Mesenchymal stem cell (in vitro differentiated cells and primary cell): Measurements from ENCODE around the gene CLEC4A.
A peak's percentile ranks its signal among the peaks of the same experiment; 100 is the strongest.
"Not testable (repeated sequence)": the region's sequence is repeated elsewhere in the genome, so short reads cannot be mapped to it uniquely, and the experiment has no call there.

Experiments used
- DNase-seq: peaks from one replicate; pipeline ENCODE4 v3.0.0-alpha.2; 2013
- H2AFZ ChIP-seq: one replicate; pipeline ENCODE4 v1.6.1; 2013; ENCODE audit warnings: low read depth, mild to moderate bottlenecking, control low read depth, inconsistent platforms, low read length, moderate library complexity
- H2AK5ac ChIP-seq: 2 replicates; pipeline ENCODE4 v1.6.1; 2013; ENCODE audit warnings: low read length, moderate library complexity, mild to moderate bottlenecking, inconsistent platforms; ENCODE audit not compliant: severe bottlenecking
- H2BK120ac ChIP-seq: one replicate; pipeline ENCODE4 v1.6.1; 2013; ENCODE audit warnings: low read depth, mild to moderate bottlenecking, inconsistent platforms, low read length, moderate library complexity
- H2BK12ac ChIP-seq, 2 experiments: one replicate each; pipeline ENCODE4 v1.6.1; 2013; ENCODE audit warnings: inconsistent platforms in 2 of 2, low read length in 2 of 2, mild to moderate bottlenecking in 2 of 2, moderate library complexity in 2 of 2, control low read depth in 1 of 2
- H2BK15ac ChIP-seq: one replicate; pipeline ENCODE4 v1.6.1; 2013; ENCODE audit warnings: mild to moderate bottlenecking, low read depth, inconsistent platforms; ENCODE audit not compliant: poor library complexity, severe bottlenecking
- H2BK5ac ChIP-seq: 2 replicates; pipeline ENCODE4 v1.6.1; 2013; ENCODE audit warnings: low read depth, mild to moderate bottlenecking, low read length, control low read depth, inconsistent platforms; ENCODE audit not compliant: poor library complexity, severe bottlenecking
- H3K14ac ChIP-seq, 2 experiments: one replicate each; pipeline ENCODE4 v1.6.1; 2013; ENCODE audit warnings: inconsistent platforms in 2 of 2, low read length in 2 of 2, control low read depth in 1 of 2, mild to moderate bottlenecking in 1 of 2, moderate library complexity in 1 of 2
- H3K18ac ChIP-seq, 2 experiments: one replicate each; pipeline ENCODE4 v1.6.1; 2013; ENCODE audit warnings: inconsistent platforms in 2 of 2, low read length in 2 of 2, control low read depth in 1 of 2, low read depth in 1 of 2, mild to moderate bottlenecking in 1 of 2
- H3K23ac ChIP-seq, 2 experiments: one replicate each; pipeline ENCODE4 v1.6.1; 2013; ENCODE audit warnings: inconsistent platforms in 2 of 2, low read length in 2 of 2, mild to moderate bottlenecking in 2 of 2, moderate library complexity in 2 of 2, control low read depth in 1 of 2
- H3K27ac ChIP-seq: 2 replicates; pipeline ENCODE4 v1.5.1; 2013; ENCODE audit warnings: mild to moderate bottlenecking, moderate library complexity, low read length, control low read depth, inconsistent platforms; ENCODE audit not compliant: poor library complexity, severe bottlenecking
- H3K27me3 ChIP-seq, 2 experiments: 2 replicates each; pipeline versions ENCODE4 v1.6.1 to v1.7.0; 2013; ENCODE audit warnings: low read length in 2 of 2, mild to moderate bottlenecking in 2 of 2, moderate library complexity in 2 of 2, control low read depth in 1 of 2, inconsistent platforms in 1 of 2; ENCODE audit not compliant: control insufficient read depth in 1 of 2, insufficient read depth in 1 of 2
- H3K36me3 ChIP-seq, 2 experiments: 2 replicates each; pipeline versions ENCODE4 v1.6.1 to v1.7.0; 2013; ENCODE audit warnings: low read length in 2 of 2, control low read depth in 1 of 2, inconsistent platforms in 1 of 2, low read depth in 1 of 2, mild to moderate bottlenecking in 1 of 2; ENCODE audit not compliant: insufficient read depth in 2 of 2, control insufficient read depth in 1 of 2
- H3K4ac ChIP-seq, 2 experiments: one replicate each; pipeline ENCODE4 v1.6.1; 2013; ENCODE audit warnings: inconsistent platforms in 2 of 2, low read length in 2 of 2, mild to moderate bottlenecking in 2 of 2, moderate library complexity in 2 of 2, control low read depth in 1 of 2, low read depth in 1 of 2
- H3K4me1 ChIP-seq: 2 replicates; pipeline ENCODE4 v1.6.1; 2013; ENCODE audit warnings: low read depth, low read length, control low read depth; ENCODE audit not compliant: control insufficient read depth, insufficient read depth
- H3K4me2 ChIP-seq: 2 replicates; pipeline ENCODE4 v1.6.1; 2013; ENCODE audit warnings: low read length, mild to moderate bottlenecking, inconsistent platforms; ENCODE audit not compliant: poor library complexity, severe bottlenecking
- H3K4me3 ChIP-seq, 2 experiments: 2 replicates each; pipeline versions ENCODE4 v1.5.1 to v1.7.0; 2013; ENCODE audit warnings: low read length in 2 of 2, mild to moderate bottlenecking in 2 of 2, control low read depth in 1 of 2, low read depth in 1 of 2; ENCODE audit not compliant: insufficient read depth in 1 of 2
- H3K79me1 ChIP-seq: replicated peaks from 2 replicates; pipeline ENCODE4 v1.6.1; 2013; ENCODE audit warnings: mild to moderate bottlenecking, control low read depth, low read length, inconsistent platforms; ENCODE audit not compliant: poor library complexity, severe bottlenecking
- H3K9ac ChIP-seq: 2 replicates; pipeline ENCODE4 v1.7.0; 2013; ENCODE audit warnings: mild to moderate bottlenecking, low read length, moderate library complexity
- H3K9me3 ChIP-seq: 2 replicates; pipeline ENCODE4 v1.7.0; 2013; ENCODE audit warnings: mild to moderate bottlenecking, low read length; ENCODE audit not compliant: control insufficient read depth
- H4K8ac ChIP-seq: one replicate; pipeline ENCODE4 v1.6.1; 2013; ENCODE audit warnings: inconsistent platforms, mild to moderate bottlenecking, low read length, moderate library complexity
- H4K91ac ChIP-seq: one replicate; pipeline ENCODE4 v1.6.1; 2013; ENCODE audit warnings: mild to moderate bottlenecking, low read length, inconsistent platforms
- WGBS: methylation state at CpG from one replicate; pipeline ENCODE4 v1.1.7; 2013; ENCODE audit warnings: mixed read lengths; 5-methylcytosine and 5-hydroxymethylcytosine counted together

Gene CLEC4A

DNA sequence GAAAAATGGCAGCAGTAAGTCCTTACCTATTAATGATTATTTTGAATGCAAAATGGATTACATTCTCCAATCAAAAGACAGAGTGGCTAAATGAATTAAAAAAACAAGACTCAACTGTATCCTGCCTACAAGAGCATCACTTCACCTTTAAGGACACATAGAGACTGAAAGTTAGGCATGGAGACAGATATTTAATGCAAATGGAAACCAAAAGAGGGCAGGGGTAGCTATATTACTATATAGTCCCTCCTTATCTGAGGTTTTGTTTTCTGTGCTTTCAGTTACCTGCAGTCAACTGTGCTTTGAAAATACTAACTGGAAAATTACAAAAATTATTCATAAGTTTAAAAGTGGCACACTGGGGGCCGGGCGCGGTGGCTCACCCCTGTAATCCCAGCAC lies 24.2 kb upstream of the CLEC4A start:
- peaks cover 5% of the 10 kb centered on the region for H3K79me1 ChIP-seq
- H3K14ac ChIP-seq: no peak overlapping the region
- H2BK12ac ChIP-seq: no peak overlapping the region
- no peak for DNase-seq
- no peak overlapping the region for H2BK15ac ChIP-seq
- H3K4me1 ChIP-seq: no peaks in the 10 kb centered on the region
- no peak overlapping the region for H3K4me3 ChIP-seq
- no peaks in the 10 kb centered on the region for H3K27me3 ChIP-seq
- WGBS: 98% methylated on average over 3 of the region's 3 CpGs
- no peak overlapping the region for H3K4ac ChIP-seq
- H4K8ac ChIP-seq: no peak overlapping the region
- H3K23ac ChIP-seq: no peak overlapping the region
- no peak overlapping the region for H4K91ac ChIP-seq
- no peak overlapping the region for H2AK5ac ChIP-seq
- H3K4me2 ChIP-seq: no peak overlapping the region
- peaks cover 8 to 48% of the 10 kb centered on the region in 2 experiments for H3K36me3 ChIP-seq
- H3K9me3 ChIP-seq: peaks cover 1% of the 10 kb centered on the region
- H3K9ac ChIP-seq: no peak overlapping the region
- H3K18ac ChIP-seq: no peak overlapping the region
- H2BK5ac ChIP-seq: no peak overlapping the region
- H3K27ac ChIP-seq: no peak overlapping the region
- H2AFZ ChIP-seq: no peak overlapping the region
- H2BK120ac ChIP-seq: no peak overlapping the region

DNA sequence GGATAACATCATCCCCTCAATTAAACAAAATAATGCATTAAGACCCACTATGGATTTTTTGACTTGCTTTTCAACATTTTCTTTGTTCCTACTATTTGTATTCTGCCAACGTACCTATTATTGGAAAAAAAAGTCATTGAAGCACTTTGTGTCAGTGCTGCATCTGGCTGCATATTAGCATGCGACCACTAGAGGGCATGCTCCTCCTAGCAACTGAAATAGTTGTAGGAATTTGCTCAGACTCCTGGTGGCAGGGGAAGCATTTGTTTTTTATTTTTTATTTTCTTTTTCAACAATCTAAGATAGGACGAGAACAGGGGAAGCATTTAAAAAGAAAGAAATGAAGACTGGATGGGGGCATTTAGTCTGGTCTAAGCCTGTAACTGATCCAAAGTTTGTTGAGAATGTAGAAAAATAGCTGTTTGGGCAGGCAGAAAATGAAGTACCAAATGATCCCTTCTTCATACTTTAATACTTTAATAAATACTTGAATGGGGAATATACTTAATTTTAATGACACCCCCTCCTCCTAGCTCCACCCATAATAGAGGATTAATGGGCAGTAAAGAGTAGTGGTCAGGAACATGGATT lies 14.5 kb upstream of the CLEC4A start:
- no peak overlapping the region for H2BK5ac ChIP-seq
- WGBS: 15% methylated on average over 3 of the region's 3 CpGs
- no peak overlapping the region for H3K4me3 ChIP-seq

DNA sequence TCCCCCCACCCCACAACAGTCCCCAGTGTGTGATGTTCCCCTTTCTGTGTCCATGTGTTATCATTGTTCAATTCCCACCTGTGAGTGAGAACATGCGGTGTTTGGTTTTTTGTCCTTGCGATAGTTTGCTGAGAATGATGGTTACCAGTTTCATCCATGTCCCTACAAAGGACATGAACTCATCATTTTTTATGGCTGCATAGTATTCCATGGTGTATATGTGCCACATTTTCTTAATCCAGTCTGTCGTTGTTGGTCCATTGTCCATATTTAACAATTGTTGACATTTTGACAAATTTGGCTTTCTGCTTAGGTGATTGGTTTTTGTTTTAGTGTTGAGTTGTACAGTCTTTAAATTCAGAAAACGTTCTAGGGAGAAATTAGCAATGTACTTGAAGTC lies 10.3 kb upstream of the CLEC4A start:
- H3K4ac ChIP-seq, H3K4me3 ChIP-seq, H3K4me1 ChIP-seq, H2BK12ac ChIP-seq, H2BK15ac ChIP-seq, H4K8ac ChIP-seq, H3K4me2 ChIP-seq, H2BK5ac ChIP-seq, H3K79me1 ChIP-seq, H3K36me3 ChIP-seq, H3K14ac ChIP-seq, H2AK5ac ChIP-seq, H3K9ac ChIP-seq, DNase-seq, H3K27me3 ChIP-seq, H4K91ac ChIP-seq, H3K18ac ChIP-seq, H3K9me3 ChIP-seq, H3K23ac ChIP-seq, H2BK120ac ChIP-seq, H2AFZ ChIP-seq, H3K27ac ChIP-seq: not testable (repeated sequence)
- 95% methylated on average over 2 of the region's 4 CpGs for WGBS

More for the DNA sequence above, 14.5 kb upstream of the CLEC4A start:
- no peaks in the 10 kb centered on the region for H3K79me1 ChIP-seq
- H3K9me3 ChIP-seq: peaks cover 6% of the 10 kb centered on the region
- H3K14ac ChIP-seq: no peak overlapping the region
- peaks cover 0 to 26% of the 10 kb centered on the region in 2 experiments for H3K36me3 ChIP-seq
- H3K18ac ChIP-seq: no peak overlapping the region
- no peak overlapping the region for H2BK120ac ChIP-seq
- no peaks in the 10 kb centered on the region for H3K27me3 ChIP-seq
- no peak overlapping the region for H4K91ac ChIP-seq
- no peak overlapping the region for H3K4ac ChIP-seq
- peak overlapping the region; percentile 79 for H3K9ac ChIP-seq
- H2BK15ac ChIP-seq: no peak overlapping the region
- no peak overlapping the region for H3K4me2 ChIP-seq
- no peak overlapping the region for H3K27ac ChIP-seq
- H3K4me1 ChIP-seq: no peaks in the 10 kb centered on the region
- H2AFZ ChIP-seq: no peak overlapping the region
- H3K23ac ChIP-seq: no peak overlapping the region
- no peak overlapping the region for H2AK5ac ChIP-seq
- H2BK12ac ChIP-seq: no peak overlapping the region
- H4K8ac ChIP-seq: no peak overlapping the region
- peak; percentile 78 for DNase-seq

DNA sequence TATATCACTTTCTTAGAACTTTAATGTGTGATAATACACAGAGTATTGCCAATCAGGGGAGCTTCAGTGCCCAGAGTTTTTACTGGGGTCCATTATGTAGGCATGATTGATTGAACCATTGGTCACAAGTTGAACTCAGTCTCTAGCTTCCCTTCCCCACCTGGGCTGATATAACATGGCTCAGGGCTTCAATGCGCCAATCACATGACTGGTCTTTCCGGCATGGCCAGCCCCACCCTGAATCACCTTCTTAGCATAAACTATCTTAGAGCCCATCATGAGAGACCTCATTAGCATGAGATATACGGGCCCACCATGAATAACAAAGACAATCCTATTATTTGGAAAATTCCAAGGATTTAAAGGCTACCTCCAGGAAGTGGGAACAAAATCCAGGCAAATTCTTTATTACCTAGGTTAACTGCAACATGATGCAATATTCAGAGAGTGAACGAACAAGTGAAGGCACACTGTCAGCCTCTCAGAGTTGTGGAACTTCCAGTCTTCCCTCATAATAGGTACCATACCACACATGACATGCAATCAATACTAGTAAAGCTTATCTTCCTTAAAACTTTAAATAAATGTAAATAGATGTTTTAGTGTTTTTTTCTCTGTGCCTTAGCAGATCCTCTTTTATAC lies 3.2 kb upstream of the CLEC4A start:
- Histone ChIP-seq H3K18ac (no peak overlapping the region), H3K4me3 (no peak overlapping the region), H2AFZ (no peak overlapping the region), H3K79me1 (no peaks in the 10 kb centered on the region), H3K27me3 (no peaks in the 10 kb centered on the region), H2AK5ac (no peak overlapping the region), H2BK120ac (no peak overlapping the region), H2BK12ac (no peak overlapping the region), H3K9ac (no peak overlapping the region), H4K8ac (no peak overlapping the region), H2BK15ac (no peak overlapping the region), H2BK5ac (no peak overlapping the region), H3K36me3 (peaks cover 6 to 13% of the 10 kb centered on the region in 2 experiments), H3K23ac (no peak overlapping the region), H3K14ac (no peak overlapping the region), H3K27ac (no peak overlapping the region), H3K4ac (no peak overlapping the region), H3K4me1 (no peaks in the 10 kb centered on the region), H3K4me2 (no peak overlapping the region), H4K91ac (no peak overlapping the region), H3K9me3 (no peaks in the 10 kb centered on the region)
- 91% methylated on average over 4 of the region's 4 CpGs for WGBS
- DNase-seq: no peak
